Body of pancreas (tissue), 4 donors: Measurements from ENCODE around the gene NRARP.

Source experiments
- POLR2A ChIP-seq, 3 donors: fragments of 450-650 bp; IDR thresholded peaks; one replicate each; pipeline ENCODE4 v1.6.1; 2016; ENCODE audit warnings: antibody characterized with exemption in 3 of 3, mild to moderate bottlenecking in 2 of 3
- TF ChIP-seq, protein P1 (sequence below), 7 experiments: fragments of 450-650 bp in 4 of 7; fragments of 200-600 bp in 3 of 7; sonication (generic) in 3 of 7; IDR thresholded peaks; one replicate each; pipeline ENCODE4 v1.5.1; 2016 to 2019; ENCODE audit warnings: antibody characterized with exemption in 7 of 7

GRCh38 chr9:137341227-137341626 lies 39.2 kb upstream of the NRARP start:
- no peak for TF ChIP-seq POLR2A (IDR thresholded peaks at IDR 0.05)
- TF ChIP-seq, protein P1, sequence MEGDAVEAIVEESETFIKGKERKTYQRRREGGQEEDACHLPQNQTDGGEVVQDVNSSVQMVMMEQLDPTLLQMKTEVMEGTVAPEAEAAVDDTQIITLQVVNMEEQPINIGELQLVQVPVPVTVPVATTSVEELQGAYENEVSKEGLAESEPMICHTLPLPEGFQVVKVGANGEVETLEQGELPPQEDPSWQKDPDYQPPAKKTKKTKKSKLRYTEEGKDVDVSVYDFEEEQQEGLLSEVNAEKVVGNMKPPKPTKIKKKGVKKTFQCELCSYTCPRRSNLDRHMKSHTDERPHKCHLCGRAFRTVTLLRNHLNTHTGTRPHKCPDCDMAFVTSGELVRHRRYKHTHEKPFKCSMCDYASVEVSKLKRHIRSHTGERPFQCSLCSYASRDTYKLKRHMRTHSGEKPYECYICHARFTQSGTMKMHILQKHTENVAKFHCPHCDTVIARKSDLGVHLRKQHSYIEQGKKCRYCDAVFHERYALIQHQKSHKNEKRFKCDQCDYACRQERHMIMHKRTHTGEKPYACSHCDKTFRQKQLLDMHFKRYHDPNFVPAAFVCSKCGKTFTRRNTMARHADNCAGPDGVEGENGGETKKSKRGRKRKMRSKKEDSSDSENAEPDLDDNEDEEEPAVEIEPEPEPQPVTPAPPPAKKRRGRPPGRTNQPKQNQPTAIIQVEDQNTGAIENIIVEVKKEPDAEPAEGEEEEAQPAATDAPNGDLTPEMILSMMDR (IDR thresholded peaks at IDR 0.05), result no peak
